Heart right ventricle (tissue), 16 donors: ENCODE measurements around the gene PDZK1IP1. TPM values are rescaled to one million over a fixed set of nuclear protein-coding genes. Genes with fewer than 3 reads are reported as not detected.
A peak's percentile ranks its signal among the peaks of the same experiment; 100 is the strongest.

Source experiments
- ATAC-seq, 8 donors: fragments of 200-7000 bp; cut with Tn5 transposase; one replicate each; pipeline ENCODE4 v1.9.1; 2020; ENCODE audit warnings: mild to moderate bottlenecking in 8 of 8, moderate library complexity in 8 of 8, moderate number of reproducible peaks in 1 of 8
- DNase-seq, 2 donors: peaks; one replicate each; pipeline ENCODE4 v3.0.0-alpha.2; 2020
- H3K27ac ChIP-seq, 10 donors: fragments of 200-600 bp; sonication (generic) in 2 of 10; one replicate each; pipeline versions ENCODE4 v1.5.0 to v1.8.0; 2020 to 2022; ENCODE audit warnings: mild to moderate bottlenecking in 3 of 10
- H3K27me3 ChIP-seq, 7 donors: fragments of 200-600 bp; one replicate each; pipeline ENCODE4 v1.8.0; 2021 to 2022; ENCODE audit warnings: mild to moderate bottlenecking in 2 of 7
- H3K36me3 ChIP-seq, 9 donors: fragments of 200-600 bp; sonication (generic) in 1 of 9; one replicate each; pipeline versions ENCODE4 v1.5.0 to v1.8.0; 2020 to 2022; ENCODE audit warnings: mild to moderate bottlenecking in 2 of 9
- H3K4me1 ChIP-seq, 9 donors: fragments of 200-600 bp; sonication (generic) in 1 of 9; one replicate each; pipeline versions ENCODE4 v1.5.0 to v1.8.0; 2020 to 2022; ENCODE audit warnings: mild to moderate bottlenecking in 4 of 9
- H3K4me3 ChIP-seq, 10 donors: fragments of 200-600 bp; sonication (generic) in 2 of 10; one replicate each; pipeline versions ENCODE4 v1.5.0 to v1.8.0; 2020 to 2022; ENCODE audit warnings: mild to moderate bottlenecking in 7 of 10, moderate library complexity in 2 of 10
- H3K9me3 ChIP-seq, 11 donors: fragments of 200-600 bp in 10 of 11; sonication (generic) in 2 of 11; one replicate each; pipeline versions ENCODE4 v1.5.0 to v1.8.0; 2013 to 2022; ENCODE audit warnings: mild to moderate bottlenecking in 2 of 11, control low read depth in 1 of 11, moderate library complexity in 1 of 11
- WGBS, 2 donors: extraction: QIAGEN DNeasy Blood & Tissue Kit; methylation state at CpG; one replicate each; pipeline ENCODE4 v1.1.7; 2013; ENCODE audit warnings: inconsistent platforms in 1 of 2; 5-methylcytosine and 5-hydroxymethylcytosine counted together
- intact Hi-C, 10 donors: fragments of 100-400 bp; cut with DNase I; formaldehyde crosslinking; loops; one replicate each; pipeline versions ENCODE4 v1.11.1 to v1.14.2; 2022
- polyA plus RNA-seq, 2 donors: library from polyadenylated mRNA; stranded (reverse); fragments of 200-250 nt; gene quantifications; one replicate each; pipeline ENCODE4 v1.2.3, GENCODE V29; 2013
- total RNA-seq, 10 donors: library from RNA; stranded (reverse); fragmentation: NEBNext Ultra II Directional in 3 of 10; extraction: Animal tissue kit (Norgen Biotek cat#: 25700) in 3 of 10; gene quantifications; one replicate each; pipeline versions ENCODE4 v1.2.1 to v1.2.4, GENCODE V29; 2021 to 2023
- TF ChIP-seq, protein P1 (sequence below), 9 donors: fragments of 200-600 bp; sonication (generic) in 2 of 9; IDR thresholded peaks; one replicate each; pipeline versions ENCODE4 v1.5.0 to v1.8.0; 2021 to 2022; ENCODE audit warnings: antibody characterized with exemption in 9 of 9, mild to moderate bottlenecking in 5 of 9, moderate library complexity in 1 of 9
- donor health status: Arrhythmogenic right ventricular cardiomyopathy.
- donor health status: ischemic (EF 13 %, LVEDD 7.1; RV severe dilation, severe dysfunction).
- donor health status: healthy with polysubstance abuse.
- donor health status: DM: no; HTN: yes; CAD: no.
- donor health status: DM: no; HTN: no; CAD: no.
- donor health status: ischemic (EF 25% LVEDD 6.9; RV normal size, moderate dysfunction).
- donor health status: ischemic (EF 25% LVEDD 5.7; RV mildly dilated, moderate dysfunction).
- donor health status: healthy.
- donor health status: DM: yes; HTN: yes; CAD: no.
- donor health status: Ischemic cardiomyopathy.
- donor health status: ischemic (EF 35%, LVEDD 5.7; RV mildly dilated, moderate dysfunction).
- donor health status: nonischemic (EF 11% LVEDD 7.7; RV severe dilation, severe dysfunction).
- donor health status: DM: yes; HTN: yes; CAD: no.
- donor health status: PGD.
- donor health status: ischemic (EF 29% LVEDD 5.4; RV normal size, mild dysfunction).
- donor health status: nonischemic (EF 23%, LVEDD 6.1; RV moderate dilation, normal function).

Gene PDZK1IP1
- total and polyA plus RNA-seq, 12 donors = 0.23 to 0.78 (median 0.48) TPM; not detected in 8

DNA sequence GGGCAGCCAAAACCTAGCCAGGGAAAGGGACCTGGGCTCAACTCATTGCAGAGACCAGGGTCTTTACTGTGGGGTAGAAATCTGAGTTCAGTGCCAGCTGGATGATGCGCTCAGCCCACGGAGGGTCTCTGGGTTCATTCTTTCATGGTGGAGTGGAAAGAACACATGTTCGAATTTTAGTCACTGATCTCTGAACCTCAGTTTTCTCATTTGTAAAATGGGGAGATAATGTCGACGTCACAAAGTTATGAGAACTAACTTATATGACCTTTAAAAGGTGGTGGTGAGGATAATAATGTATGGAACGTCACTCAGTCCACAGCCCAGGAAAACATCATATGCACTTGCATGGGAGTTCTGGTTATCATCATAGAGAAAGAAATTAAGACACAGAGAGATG is 43.4 kb upstream of the PDZK1IP1 start:
- H3K36me3 ChIP-seq = no peaks in the 10 kb centered on the region
- TF ChIP-seq, protein P1, sequence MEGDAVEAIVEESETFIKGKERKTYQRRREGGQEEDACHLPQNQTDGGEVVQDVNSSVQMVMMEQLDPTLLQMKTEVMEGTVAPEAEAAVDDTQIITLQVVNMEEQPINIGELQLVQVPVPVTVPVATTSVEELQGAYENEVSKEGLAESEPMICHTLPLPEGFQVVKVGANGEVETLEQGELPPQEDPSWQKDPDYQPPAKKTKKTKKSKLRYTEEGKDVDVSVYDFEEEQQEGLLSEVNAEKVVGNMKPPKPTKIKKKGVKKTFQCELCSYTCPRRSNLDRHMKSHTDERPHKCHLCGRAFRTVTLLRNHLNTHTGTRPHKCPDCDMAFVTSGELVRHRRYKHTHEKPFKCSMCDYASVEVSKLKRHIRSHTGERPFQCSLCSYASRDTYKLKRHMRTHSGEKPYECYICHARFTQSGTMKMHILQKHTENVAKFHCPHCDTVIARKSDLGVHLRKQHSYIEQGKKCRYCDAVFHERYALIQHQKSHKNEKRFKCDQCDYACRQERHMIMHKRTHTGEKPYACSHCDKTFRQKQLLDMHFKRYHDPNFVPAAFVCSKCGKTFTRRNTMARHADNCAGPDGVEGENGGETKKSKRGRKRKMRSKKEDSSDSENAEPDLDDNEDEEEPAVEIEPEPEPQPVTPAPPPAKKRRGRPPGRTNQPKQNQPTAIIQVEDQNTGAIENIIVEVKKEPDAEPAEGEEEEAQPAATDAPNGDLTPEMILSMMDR (IDR thresholded peaks at IDR 0.05) = no peak
- whole genome bisulfite sequencing, 2 donors = 67 to 74% methylated on average over 6 of the region's 6 CpGs
- intact Hi-C loops = loop anchor here in 1 of 10 donors (2.0 kb wide), 1 partner anchor 40 kb away; no protein-coding TSS in a partner anchor
- H3K4me1 ChIP-seq = peaks cover 5 to 46% (median 24%) of the 10 kb centered on the region in 9 donors
- peak overlapping the region in 1 of 10 donors; percentile 95 for H3K27ac ChIP-seq
- ATAC-seq = no peak
- H3K9me3 ChIP-seq = no peaks in the 10 kb centered on the region
- H3K4me3 ChIP-seq = no peak overlapping the region
- H3K27me3 ChIP-seq = peaks cover 32 to 82% (median 65%) of the 10 kb centered on the region in 7 donors
- no peak for DNase-seq

DNA sequence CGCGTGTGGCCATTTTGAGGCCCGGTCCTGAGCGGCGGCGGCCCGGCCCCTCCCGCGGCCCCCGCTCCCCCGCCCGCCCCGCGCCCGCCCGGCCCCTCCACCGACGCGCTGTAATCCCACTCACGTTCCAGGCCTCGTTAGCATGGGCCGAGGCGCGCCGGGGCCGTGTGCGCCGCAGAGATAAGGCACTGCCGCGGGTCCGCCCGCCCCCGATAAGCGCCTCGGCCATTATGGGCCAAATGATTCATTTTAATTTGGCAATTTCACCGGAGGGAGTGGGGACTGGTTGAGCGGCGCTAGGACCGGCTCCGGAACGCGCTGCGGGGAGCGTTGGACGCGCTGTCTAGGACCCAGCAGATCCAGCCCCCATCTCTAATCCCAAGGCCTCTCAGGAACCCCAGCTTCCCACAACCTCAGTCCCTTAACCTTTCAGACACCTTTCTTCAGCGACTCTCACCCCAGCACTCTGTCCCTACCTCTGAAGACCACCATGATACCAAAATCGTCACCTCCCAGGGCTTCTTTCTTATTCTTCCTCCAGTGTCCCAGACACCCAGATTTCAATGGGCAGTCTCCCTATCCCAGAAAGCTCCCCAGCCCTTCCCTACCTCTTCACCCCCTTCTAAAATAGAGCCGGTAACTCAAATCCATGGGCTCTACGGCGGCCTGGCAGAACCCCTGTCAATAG is 42.5 kb upstream of the PDZK1IP1 start, which contains the start of gene TAL1:
Gene TAL1 (minus strand): TSS at position 39 of the 688 bp plus-strand sequence. CDS start 6,337 bp downstream, outside the sequence.
- Histone ChIP-seq H3K9me3 (no peaks in the 10 kb centered on the region), H3K4me1 (peaks cover 6 to 48% (median 28%) of the 10 kb centered on the region in 9 donors), H3K27me3 (peaks cover 32 to 89% (median 73%) of the 10 kb centered on the region in 7 donors), H3K27ac (peak within 1 kb of the TSS; percentile 70 to 95 (median 89)), H3K4me3 (peak within 1 kb of the TSS; percentile 38 to 72 (median 58)), H3K36me3 (no peaks in the 10 kb centered on the region)
- ATAC-seq (peak; percentile 9 to 59 (median 44)), DNase-seq (peak; percentile 27 to 41)
- intact Hi-C loops = loop anchor here in 1 of 10 donors (2.0 kb wide), 1 partner anchor 40 kb away; no protein-coding TSS in a partner anchor
- 6 to 7% methylated on average over 50 to 51 of the region's 51 CpGs for WGBS, 2 donors
- TF ChIP-seq, protein P1 (IDR thresholded peaks at IDR 0.05) = no peak

DNA sequence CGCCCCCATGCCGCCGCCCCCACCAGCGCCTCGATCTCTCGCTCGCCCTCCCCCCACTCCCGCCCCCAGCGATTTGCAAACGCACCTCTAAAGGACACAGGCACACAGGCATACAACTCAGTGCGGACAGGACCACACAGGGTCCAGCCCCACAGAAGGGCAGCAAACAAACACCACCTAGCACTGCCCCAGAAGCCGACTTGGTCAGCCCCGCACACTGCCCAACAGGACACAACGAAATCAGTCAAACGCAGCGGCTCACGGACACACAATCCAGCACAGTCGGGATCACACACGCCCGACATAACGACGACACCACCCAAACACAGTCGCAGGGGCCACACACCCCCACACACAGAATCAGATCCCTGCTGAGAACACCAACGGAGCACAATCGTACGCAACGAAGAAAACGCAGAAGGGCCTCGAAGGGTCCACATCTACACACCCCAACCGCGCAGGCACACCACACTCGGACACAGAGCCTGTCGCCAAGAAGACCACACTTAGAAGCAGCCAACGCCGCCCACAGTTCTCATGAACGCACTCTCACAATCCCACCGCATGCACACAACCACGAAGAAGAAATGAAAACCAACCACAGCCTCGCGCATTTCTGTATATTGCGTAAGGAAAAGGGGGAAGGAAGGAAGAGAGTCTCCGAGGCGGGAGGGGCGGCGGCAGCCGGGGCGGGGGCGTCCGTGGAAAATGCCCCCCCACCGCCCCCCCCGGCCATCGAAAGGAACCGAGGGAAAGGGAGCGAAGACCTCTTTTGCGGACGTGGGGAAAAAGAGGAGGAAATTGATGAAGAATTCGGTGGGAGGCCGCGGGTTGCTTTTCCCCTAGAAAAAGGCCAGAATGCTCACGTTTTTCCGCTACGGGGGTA is 41.7 kb upstream of the PDZK1IP1 start:
- peaks cover 6 to 56% (median 30%) of the 10 kb centered on the region in 9 donors for H3K4me1 ChIP-seq
- H3K27ac ChIP-seq = peak overlapping the region; percentile 70 to 95 (median 89)
- WGBS, 2 donors = 2 to 3% methylated on average over 57 to 62 of the region's 62 CpGs
- H3K4me3 ChIP-seq = peak overlapping the region; percentile 38 to 72 (median 58)
- DNase-seq = peak; percentile 30 to 57
- ATAC-seq = peak; percentile 16 to 73 (median 51)
- no peaks in the 10 kb centered on the region for H3K36me3 ChIP-seq
- TF ChIP-seq, protein P1 (IDR thresholded peaks at IDR 0.05) = no peak
- no peaks in the 10 kb centered on the region for H3K9me3 ChIP-seq
- intact Hi-C loops = loop anchor here in 1 of 10 donors (2.0 kb wide), 1 partner anchor 39 kb away; no protein-coding TSS in a partner anchor
- peaks cover 32 to 95% (median 81%) of the 10 kb centered on the region in 7 donors for H3K27me3 ChIP-seq
